ENCODE results near the gene GNAZ. TPM values are rescaled to one million over a fixed set of nuclear protein-coding genes. Genes with fewer than 3 reads are reported as not detected.
"Not testable (repeated sequence)": the region's sequence is repeated elsewhere in the genome, so short reads cannot be mapped to it uniquely, and the experiment has no call there.

Gene GNAZ
- total RNA-seq, 1 donor from 2014 or later = 3.3 TPM

DNA sequence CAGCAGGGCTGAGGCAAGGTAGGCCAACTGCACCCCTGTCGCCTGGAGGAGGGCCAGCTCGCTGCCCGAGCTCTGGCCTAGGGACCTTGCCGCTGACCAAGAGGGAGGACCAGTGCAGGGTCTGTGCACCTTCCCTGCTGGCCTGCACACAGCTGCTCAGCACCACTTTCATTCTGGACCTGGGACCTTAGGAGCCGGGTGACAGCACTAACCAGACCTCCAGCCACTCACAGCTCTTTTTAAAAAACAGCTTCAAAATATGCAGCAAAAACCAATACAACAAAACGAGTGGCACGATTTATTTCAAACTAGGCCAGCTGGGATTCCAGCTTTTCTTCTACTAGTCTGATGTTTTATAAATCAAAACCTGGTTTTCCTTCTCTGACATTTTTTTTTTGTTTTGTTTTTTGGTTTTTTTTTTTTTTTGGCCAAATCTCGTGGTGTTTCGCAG is 53.5 kb downstream of the GNAZ start:
- DNase-seq (peak; percentile 17), ATAC-seq (no peak)
- intact Hi-C loops (cut with micrococcal nuclease) = no loop called here

DNA sequence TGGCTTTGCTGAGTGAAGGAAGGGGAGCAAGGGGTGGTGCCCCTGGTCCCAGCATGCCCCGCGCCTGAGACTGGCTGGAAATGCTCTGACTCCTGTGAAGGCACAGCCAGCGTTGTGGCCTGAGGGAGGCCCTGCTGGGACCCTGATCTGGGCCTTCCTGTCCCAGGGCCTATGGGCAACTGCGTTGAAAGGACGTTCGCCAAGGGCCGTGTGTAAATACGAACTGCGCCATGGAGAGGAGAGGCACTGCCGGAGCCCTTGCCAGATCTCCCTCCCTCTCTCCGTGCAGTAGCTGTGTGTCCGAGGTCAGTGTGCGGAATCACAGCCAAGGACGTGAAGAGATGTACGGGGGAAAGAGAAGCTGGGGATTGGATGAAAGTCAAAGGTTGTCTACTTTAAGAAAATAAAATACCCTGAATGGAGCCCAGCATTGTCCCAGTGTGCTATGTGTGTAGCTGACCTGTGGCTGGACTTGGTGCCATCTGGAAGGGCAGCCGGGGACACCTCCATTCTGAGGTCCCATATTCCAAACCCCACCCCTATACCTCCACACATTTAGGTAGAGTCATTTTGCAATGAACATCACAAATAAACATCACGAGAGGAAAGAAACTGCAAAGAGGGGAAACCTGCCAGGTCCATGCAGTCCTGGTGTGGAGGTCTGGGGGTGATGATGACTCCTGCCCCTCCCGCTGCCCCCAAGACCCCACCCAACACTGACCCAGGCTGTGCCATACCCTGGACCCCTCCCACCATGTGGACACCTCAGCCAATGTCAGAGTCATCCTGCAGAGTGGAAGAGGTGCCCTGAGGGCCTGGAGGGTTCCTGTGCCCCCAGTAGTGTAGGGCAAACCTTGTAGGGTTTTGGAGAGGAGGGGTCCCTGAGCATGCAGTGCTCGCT is 54.5 kb downstream of the GNAZ start:
- no peak for ATAC-seq
- intact Hi-C loops (cut with micrococcal nuclease) = no loop called here
- peak; percentile 25 for DNase-seq

DNA sequence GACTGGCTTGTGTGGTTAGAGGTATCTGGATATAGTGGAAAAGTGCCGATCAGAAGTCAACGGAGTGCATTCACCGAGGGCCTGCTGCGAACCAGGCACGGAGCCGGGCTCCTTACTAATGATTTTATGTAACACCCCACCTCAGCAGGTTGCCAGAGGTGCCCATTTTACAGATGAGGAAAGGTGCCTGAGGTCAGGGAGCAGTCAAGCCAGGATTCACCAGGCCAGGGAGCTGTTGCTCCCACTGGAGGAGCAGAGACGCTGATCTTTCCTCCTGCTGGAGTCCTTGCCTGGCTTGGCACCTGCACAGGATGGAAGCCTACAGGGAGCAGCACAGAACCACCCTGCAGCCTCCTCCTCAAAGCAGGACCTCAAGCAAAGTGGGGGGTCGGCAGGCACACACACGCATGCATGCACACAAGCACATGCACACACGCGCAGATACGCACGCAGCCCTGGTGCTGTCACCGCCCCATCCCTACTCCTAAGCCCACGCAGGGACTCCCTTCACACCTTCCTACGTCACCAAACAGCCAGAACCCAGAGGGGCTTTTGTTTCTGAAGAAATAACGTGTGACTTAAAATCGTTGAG is 55.3 kb downstream of the GNAZ start:
- intact Hi-C loops (cut with micrococcal nuclease) = no loop called here
- peak; percentile 16 for DNase-seq
- ATAC-seq = no peak

DNA sequence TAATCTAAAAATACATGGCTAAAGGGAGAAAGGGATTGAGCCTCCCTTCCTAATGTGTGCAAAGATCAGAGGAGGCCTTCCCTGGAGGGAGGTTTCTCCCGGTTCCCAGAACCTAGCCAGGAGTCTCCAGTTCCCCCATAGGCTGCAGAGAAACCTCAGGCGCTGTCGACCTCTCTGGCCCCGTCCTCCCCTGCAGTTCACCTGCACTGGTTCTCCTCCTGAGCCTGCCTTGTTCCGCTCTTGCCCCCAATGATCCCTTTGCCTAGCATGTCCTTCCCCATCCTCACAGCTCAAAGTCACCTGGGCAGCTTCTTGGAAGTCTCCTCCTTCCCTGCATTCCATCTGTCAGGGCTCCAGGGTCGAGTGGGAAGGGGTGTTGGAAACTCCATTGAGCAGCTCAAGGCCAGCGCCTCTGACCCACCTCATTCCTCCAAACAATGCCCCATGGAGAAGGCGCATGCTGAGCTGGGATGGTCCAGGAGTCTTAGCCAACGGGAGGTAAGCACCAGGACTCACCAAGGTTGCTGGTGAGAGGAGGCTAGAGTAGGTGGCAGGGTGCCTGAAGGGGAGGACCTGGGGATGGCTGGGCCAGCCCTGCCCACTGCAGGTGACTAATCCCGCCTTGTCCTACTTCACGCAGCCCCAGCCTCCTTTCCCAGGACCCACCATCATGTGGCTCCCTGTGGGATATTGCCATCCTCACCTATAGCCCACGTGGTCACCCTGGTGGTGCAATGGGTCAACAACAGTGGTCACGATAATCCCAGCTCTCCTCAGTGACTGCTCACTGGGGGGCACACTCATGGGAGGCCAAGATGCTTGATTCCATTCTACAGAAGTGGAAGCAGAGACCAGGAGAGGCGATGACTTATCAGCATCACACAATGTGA is 56.1 kb downstream of the GNAZ start:
- intact Hi-C loops (cut with micrococcal nuclease) = no loop called here
- DNase-seq (no peak), ATAC-seq (no peak)

DNA sequence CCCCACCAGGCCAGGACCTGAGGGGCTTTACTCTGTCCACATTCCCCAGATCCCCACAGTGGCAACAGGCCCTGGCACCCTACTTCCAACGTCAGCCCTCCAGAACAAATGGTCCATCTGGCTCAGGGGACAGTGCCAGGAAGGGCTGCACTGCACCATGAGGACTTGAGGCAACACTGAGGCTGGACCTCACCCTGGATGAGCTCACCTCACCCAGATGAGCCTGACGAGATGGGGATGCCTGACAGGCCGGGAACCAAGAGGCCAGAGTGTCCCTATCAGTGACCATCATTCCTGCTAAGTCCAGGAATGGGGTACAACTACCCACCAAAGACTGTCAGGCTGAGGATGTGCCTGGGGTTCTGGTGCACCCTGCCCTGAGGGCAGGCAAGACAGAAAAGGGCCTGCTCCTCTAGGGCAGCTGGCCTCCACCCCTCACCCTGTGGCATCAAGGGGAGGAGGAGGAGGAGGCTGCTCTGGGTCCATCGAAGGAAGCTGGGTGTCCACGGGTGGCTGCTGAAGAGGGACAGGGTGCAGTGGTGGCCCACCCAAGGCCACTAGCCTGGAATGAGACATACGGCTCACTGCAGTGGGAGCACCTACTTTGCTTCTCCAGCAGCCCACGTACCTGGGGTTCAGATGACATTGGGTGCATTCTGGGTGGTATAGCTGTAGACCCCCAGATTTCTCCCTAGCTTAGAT is 56.9 kb downstream of the GNAZ start:
- DNase-seq = no peak
- intact Hi-C loops (cut with micrococcal nuclease) = no loop called here
- no peak for ATAC-seq

DNA sequence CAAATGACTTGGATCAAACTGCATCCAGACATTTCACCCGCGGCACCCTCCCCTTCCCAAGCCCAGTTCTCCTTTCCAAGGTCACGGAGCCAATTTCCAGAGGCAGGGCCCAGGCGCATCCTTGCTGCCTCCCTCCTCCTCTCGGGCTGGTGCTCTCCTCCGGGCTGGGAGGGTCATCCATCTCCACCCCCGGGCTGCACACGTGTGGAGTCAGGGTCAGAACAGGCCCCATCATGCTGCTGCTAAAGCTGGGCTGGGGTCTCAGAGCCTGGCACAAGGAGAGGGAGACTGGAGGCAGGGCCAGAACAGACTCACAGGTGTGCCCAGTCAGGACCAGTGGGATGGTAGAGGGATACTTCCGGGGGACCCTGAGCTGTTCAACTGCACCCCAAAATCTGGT is 57.5 kb downstream of the GNAZ start:
- intact Hi-C loops (cut with micrococcal nuclease) = loop anchor here (2.0 kb wide), 1 partner anchor 169 kb away; no protein-coding TSS in a partner anchor
- ATAC-seq (no peak), DNase-seq (no peak)

DNA sequence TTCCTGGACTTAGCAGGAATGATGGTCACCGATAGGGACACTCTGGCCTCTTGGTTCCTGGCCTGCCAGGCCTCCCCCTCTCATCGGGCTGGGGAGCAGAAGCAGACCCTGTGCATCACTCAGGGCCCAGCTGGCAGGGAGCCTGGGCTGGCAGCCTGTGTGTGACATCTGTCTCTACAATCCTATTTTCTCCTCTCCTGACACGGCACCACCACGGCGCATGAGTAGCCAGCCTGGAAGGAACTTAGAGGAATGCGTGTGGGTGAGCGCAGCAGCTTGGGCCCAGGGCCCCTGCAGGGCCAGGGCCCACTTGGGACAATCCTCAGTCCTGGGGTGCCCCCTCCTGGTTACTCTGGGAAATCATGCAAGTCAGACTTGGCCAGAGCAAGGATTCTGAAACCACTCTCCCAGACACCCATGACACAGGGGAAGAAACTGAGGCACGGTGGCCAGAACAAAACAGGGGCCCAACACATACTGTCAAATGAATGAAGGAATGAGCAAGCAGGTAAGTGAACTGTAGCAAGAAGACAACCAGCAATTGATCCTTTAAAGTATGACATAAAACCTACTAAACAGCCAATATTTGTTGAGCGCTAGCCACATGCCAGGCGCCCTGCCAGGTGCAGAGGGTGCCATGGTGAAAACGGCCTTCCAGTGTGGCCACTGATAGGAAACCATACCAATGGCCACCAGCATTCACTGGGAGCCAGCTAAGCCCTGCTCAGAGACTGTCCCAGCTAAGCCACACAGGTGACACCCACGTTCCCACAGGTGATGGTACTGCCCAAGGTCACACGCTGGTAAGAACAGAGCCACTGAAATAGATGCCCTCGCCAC is 58.2 kb downstream of the GNAZ start:
- intact Hi-C loops (cut with micrococcal nuclease) = loop anchor here (2.0 kb wide), 1 partner anchor 170 kb away; no protein-coding TSS in a partner anchor
- DNase-seq = peak; percentile 69
- ATAC-seq = peak; percentile 89

DNA sequence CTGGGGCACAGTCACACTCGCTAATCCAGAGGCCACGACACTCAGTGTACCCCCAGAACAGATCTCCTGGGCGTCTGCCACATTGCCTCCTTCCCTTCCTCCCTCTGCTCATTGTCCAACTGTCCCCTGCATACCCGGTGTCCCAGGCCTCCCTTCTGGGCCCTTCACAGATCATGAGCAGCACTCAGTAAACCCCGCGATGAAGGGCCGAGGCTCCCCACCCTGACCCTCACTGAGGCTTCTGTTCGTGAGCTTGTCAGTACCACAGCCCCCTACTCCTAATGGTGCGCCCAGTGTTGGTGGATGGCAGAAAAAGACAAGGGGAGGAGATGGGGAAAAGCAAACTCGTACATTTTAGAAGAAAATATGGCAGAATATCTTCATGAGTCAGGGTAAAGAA is 58.8 kb downstream of the GNAZ start:
- DNase-seq = no peak

DNA sequence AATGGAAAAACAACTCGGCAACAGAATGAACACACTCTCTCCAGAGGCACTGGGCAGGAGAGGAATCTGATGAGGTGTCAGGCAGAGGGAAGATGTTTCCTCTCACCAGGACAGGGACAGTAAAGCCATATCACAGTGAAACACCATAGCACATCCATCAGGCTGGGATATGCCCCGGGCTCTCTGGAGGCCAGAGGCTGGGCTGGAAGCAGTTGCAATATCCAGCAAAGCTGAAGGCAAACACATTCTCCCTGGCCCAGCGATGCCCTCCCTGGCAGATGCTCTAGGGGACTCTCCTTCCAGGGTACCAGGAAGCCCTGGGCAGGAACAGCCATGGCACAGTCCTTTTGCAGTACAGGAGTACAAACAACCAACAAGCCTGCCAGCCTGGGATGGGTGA is 60.4 kb downstream of the GNAZ start:
- ATAC-seq (no peak), DNase-seq (peak; percentile 12)
- intact Hi-C loops (cut with micrococcal nuclease) = no loop called here

More for the DNA sequence above, 58.8 kb downstream of the GNAZ start:
- no peak for ATAC-seq
- intact Hi-C loops (cut with micrococcal nuclease) = loop anchor here (2.0 kb wide), 1 partner anchor 170 kb away; no protein-coding TSS in a partner anchor

DNA sequence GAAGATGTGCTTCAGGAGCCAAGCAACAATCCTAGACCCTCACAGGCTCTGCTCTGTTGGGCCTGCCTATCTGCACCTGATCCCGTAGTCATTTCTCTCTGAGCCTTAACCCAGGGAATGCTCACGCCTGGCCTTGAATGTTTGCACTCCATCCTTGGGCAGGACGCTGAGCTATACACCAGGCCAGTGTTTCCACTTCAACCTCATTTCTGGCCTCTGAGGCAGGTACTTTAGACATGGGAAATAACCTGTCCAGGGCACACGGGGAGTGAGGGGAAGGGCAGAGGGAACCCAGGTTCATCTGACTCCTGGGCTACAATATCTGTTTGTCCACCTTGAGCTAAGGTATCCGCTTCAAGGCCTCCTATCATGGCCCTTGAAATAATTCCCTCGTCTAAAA is 61.6 kb downstream of the GNAZ start:
- intact Hi-C loops (cut with micrococcal nuclease) = no loop called here
- ATAC-seq = no peak

DNA sequence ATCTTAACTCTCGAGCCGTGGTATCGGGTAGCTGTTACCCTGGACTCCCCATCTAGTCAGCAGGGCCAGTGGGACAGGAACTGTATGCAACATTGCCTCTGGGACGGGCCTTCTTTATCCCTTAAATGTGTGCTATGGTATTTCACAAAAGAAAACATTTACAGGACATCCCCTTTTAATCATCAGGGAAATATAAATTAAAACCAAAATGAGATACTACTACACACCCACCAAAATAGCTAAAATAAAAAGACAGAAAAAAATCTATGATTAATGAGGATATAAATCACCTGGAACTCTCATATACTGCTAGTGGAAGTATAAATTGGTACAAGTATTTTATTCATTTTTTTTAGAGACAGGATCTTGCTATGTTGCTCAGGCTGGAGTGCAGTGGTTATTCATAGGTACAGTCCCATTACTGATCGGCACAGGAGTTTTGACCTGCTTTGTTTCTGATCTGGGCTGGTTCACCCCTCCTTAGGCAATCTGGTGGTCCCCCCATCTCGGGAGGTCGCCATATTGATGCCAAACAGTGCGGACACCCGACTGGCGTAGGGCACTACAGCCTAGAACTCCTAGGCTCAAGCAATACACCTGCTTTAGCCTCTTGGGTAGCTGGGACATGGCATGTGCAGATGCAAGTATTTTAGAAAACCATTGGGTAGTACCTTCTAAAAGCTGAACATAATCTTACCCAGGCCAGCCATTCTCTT is 62.2 kb downstream of the GNAZ start:
- intact Hi-C loops (cut with micrococcal nuclease) = no loop called here
- no peak for ATAC-seq
- peak; percentile 11 for DNase-seq

More for the DNA sequence above, 61.6 kb downstream of the GNAZ start:
- DNase-seq = no peak

DNA sequence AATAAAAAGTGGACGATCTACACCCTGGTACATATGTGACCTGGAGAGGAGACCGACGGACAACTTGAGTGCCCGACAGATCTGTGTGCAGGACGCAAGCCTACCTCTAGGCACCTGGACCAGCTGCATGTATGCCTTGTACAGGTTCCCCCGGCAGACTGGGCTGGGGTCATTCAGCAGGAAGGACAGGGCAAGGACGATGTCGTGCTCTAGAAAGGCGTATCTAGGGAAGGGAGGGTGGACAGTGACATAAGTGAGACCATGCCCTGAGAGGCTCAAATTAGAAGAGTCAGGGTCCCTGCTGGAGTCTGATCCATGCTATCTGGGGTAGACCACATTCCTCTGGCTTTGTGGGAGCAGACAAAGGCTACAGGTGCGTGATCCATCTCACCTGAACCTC is 63.6 kb downstream of the GNAZ start:
- ATAC-seq = no peak
- DNase-seq = peak; percentile 5

DNA sequence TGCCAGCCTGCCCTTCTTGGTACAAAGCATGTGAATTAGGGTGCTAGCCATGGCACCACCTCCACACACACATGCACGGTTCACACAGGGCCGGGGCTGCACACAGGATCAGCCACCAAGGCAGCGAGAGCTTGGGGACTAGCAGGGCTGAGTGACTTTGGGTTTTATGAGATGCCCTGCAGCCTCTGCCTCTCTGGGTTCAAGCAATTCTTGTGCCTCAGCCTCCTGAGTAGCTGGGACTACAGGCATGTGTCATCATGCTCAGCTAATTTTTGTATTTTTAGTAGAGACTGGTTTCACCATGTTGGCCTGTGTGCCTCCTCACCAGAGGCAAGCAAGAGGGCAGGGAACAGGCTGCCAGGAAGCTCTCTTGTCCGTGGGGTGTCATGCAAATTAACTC is 66.7 kb downstream of the GNAZ start:
- peak; percentile 9 for DNase-seq
- ATAC-seq; intact Hi-C loops (cut with micrococcal nuclease): not testable (repeated sequence)

More for the DNA sequence above, 63.6 kb downstream of the GNAZ start:
- intact Hi-C loops (cut with micrococcal nuclease) = no loop called here

DNA sequence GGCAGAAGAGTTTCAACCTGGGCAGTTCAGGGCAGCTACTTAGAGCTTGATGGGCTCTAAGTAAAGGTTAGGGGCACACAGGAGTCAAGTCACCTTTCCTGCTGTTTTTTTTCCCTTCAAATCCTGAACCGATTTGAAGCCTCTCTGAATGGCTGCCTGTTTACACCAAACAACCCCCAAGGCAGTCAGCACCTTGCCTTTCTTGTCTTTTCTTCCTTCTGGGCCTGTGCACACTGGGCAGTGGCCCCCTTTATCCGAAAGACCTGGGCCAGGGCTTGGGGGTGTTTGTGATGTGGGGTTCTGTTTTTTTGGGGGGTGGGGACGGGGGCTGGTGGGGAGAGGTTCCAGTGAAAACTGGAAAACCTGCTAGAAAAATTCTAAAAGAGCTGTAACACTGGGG is 67.1 kb downstream of the GNAZ start:
- intact Hi-C loops (cut with micrococcal nuclease) = no loop called here
- no peak for ATAC-seq

DNA sequence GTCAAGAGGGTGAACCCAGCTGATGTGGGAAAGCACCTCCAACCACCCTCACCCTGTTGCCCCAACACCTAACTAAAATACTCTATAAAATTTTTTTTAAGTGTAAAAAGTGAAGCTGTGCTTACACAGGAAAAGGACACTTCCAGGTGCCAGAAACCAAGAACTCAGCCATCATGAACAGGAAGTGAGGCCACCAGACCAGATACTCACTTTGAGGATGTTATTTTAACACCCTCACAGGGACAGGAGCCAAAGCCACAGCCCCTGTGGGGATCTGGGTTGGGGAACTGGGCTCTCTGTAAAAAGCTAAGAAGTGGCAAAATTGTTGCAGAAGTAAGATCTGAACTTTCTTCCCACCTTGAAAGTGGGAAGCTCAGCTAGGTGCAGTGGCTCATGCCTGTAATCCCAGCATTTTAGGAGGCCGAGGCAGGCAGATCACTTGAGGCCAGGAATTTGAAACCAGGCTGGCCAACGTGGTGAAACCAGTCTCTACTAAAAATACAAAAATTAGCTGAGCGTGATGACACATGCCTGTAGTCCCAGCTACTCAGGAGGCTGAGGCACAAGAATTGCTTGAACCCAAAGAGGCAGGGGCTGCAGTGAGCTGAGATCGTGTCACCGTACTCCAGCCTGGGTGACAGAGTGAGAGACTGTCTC is 67.7 kb downstream of the GNAZ start:
- DNase-seq = no peak
- no peak for ATAC-seq
- intact Hi-C loops (cut with micrococcal nuclease) = no loop called here

More for the DNA sequence above, 67.1 kb downstream of the GNAZ start:
- peak; percentile 5 for DNase-seq

DNA sequence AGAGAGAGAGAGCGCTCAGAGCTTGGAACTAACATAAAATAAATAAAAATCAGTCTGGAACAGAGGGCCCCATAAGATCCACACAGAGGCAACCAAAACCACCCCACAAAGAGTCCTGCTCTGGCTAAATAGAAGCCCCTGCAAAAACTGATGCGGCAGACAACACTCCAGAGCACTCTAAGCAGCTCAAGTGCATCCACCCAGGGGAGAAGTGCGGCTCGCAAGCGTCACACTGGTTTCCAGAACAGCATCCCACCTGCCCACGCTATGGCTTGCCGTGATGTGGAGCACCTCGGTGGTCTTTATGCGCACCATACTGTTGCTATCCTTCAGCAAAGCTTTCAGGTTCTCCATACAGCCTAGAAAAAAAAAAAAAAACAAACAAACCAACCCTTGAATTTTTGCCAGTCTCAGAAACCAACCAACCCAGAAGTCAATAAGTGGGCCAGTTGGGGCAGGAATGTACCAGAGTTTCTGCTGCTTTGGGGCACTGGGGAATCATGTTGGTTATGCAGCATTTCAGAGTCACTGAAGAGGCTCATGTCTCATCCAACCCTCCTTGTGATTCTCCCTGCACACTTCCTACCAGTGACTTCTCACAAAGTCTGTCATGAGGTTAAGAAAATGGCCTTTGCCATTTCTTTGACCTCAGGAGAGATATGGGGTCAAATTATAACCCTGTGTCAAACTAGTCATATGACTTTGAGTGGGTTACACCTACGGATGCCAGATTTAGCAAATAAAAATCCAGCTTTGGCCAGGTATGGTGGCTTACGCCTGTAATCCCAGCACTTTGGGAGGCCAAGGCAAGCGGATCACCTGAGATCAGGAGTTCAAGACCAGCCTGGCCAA is 68.5 kb downstream of the GNAZ start:
- DNase-seq = no peak

More for the DNA sequence above, 68.5 kb downstream of the GNAZ start:
- no peak for ATAC-seq
- intact Hi-C loops (cut with micrococcal nuclease) = no loop called here

All from left ventricle myocardium superior (tissue), 1 donor.